ENCODE measurements around the gene MAMDC2. TPM values are rescaled to one million over a fixed set of nuclear protein-coding genes. Genes with fewer than 3 reads are reported as not detected.
"Not testable (repeated sequence)": the region's sequence is repeated elsewhere in the genome, so short reads cannot be mapped to it uniquely, and the experiment has no call there.

The MAMDC2 gene
- total and polyA plus RNA-seq, 2 donors from 2014 or later: 1.5 to 7.1 TPM

- intact Hi-C loops (cut with DNase I): no loop called here
- Histone ChIP-seq H3K36me3 (ENCODE audit: control insufficient read depth in 2 of 3, insufficient read depth in 3 of 3, low read length in 3 of 3) (no peaks in the 10 kb centered on the region), H3K4me3 (ENCODE audit: low read length in 3 of 3) (no peak overlapping the region), H3K9ac (ENCODE audit: low read length in 3 of 3) (no peak overlapping the region), H3K4me1 (ENCODE audit: control insufficient read depth in 2 of 3, insufficient read depth in 2 of 3, low read depth in 1 of 3, low read length in 3 of 3) (no peaks in the 10 kb centered on the region), H3K27ac (ENCODE audit: low read depth in 2 of 2, low read length in 2 of 2) (no peak overlapping the region), H3K9me3 (ENCODE audit: control insufficient read depth in 2 of 3, insufficient read depth in 1 of 3, low read length in 3 of 3) (no peaks in the 10 kb centered on the region), H3K27me3 (ENCODE audit: control insufficient read depth, insufficient read depth, low read length) (no peaks in the 10 kb centered on the region)
- TF ChIP-seq CTCF (IDR thresholded peaks at IDR 0.05; ENCODE audit: borderline replicate concordance, extremely low read depth, insufficient read depth): no peak
- DNase-seq: no peak
- FAIRE-seq: no peak
Observed at GRCh38 chr9:70036641-70037040, 7.0 kb upstream of the MAMDC2 start.

- H3K27ac ChIP-seq (ENCODE audit: low read depth in 2 of 2, low read length in 2 of 2); FAIRE-seq; intact Hi-C loops (cut with DNase I); H3K27me3 ChIP-seq (ENCODE audit: control insufficient read depth, insufficient read depth, low read length); H3K36me3 ChIP-seq (ENCODE audit: control insufficient read depth in 2 of 3, insufficient read depth in 3 of 3, low read length in 3 of 3); H3K4me3 ChIP-seq (ENCODE audit: low read length in 3 of 3); H3K4me1 ChIP-seq (ENCODE audit: control insufficient read depth in 2 of 3, insufficient read depth in 2 of 3, low read depth in 1 of 3, low read length in 3 of 3); H3K9me3 ChIP-seq (ENCODE audit: control insufficient read depth in 2 of 3, insufficient read depth in 1 of 3, low read length in 3 of 3); H3K9ac ChIP-seq (ENCODE audit: low read length in 3 of 3); DNase-seq: not testable (repeated sequence)
Observed at GRCh38 chr9:70038171-70038621, 5.5 kb upstream of the MAMDC2 start.

GRCh38 chr9:70040376-70040903 lies 3.2 kb upstream of the MAMDC2 start:
- intact Hi-C loops (cut with DNase I): no loop called here
- no peak for FAIRE-seq

More at GRCh38 chr9:70040376-70040903, 3.2 kb upstream of the MAMDC2 start:
- H3K4me1 ChIP-seq (ENCODE audit: control insufficient read depth in 2 of 3, insufficient read depth in 2 of 3, low read depth in 1 of 3, low read length in 3 of 3): peaks cover 0 to 6% (median 5%) of the 10 kb centered on the region in 3 donors
- no peak for DNase-seq
- H3K4me3 ChIP-seq (ENCODE audit: low read length in 3 of 3): no peak overlapping the region
- no peak overlapping the region for H3K27ac ChIP-seq (ENCODE audit: low read depth in 2 of 2, low read length in 2 of 2)
- H3K9me3 ChIP-seq (ENCODE audit: control insufficient read depth in 2 of 3, insufficient read depth in 1 of 3, low read length in 3 of 3): no peaks in the 10 kb centered on the region
- H3K36me3 ChIP-seq (ENCODE audit: control insufficient read depth in 2 of 3, insufficient read depth in 3 of 3, low read length in 3 of 3): no peaks in the 10 kb centered on the region
- TF ChIP-seq CTCF (IDR thresholded peaks at IDR 0.05; ENCODE audit: borderline replicate concordance, extremely low read depth, insufficient read depth): no peak
- H3K9ac ChIP-seq (ENCODE audit: low read length in 3 of 3): no peak overlapping the region
- H3K27me3 ChIP-seq (ENCODE audit: control insufficient read depth, insufficient read depth, low read length): no peaks in the 10 kb centered on the region
